HG03066 (cell line): ENCODE data around the gene EHBP1L1.
"Not testable (repeated sequence)": the region's sequence is repeated elsewhere in the genome, so short reads cannot be mapped to it uniquely, and the experiment has no call there.

Experiments used
- ATAC-seq: cut with Tn5 transposase; IDR thresholded peaks from one replicate; pipeline ENCODE4 v1.9.1; 2021; ENCODE audit warnings: low read depth; ENCODE audit not compliant: unreplicated experiment

Gene EHBP1L1

DNA sequence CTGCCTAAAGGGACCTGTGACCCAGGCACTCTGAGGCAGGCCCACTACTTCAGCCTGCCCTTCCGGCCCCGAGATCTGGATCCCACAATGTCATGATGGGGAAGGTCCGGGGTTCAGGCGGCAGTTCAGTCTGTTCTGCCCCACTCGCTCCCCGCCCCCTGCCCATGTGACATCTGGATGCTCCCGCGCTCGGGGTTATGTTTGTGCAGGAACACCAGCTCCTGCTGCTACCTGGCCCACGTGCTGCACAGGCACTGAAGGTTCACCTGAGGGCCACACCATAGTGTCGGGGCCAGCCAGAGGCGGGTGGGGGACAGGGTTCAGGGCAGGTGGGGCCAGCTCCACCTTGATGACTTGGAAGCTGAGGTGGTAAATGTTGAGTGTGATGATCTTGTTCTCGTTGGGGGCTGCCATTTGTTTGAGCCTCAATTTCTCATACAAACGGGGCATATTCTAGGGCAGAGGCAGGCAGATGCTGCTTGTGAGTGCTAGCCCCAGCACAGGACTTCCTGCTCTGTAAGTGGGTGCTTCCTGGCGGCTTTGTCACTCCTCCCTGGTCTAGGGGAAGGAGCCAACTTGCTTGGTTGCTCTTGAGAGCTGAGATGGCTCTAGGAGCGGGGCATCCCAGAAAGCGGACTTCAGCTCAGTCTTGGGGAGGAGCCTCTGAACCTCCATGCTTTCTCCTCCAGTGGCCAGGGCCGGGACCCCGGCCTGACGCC is 57.7 kb downstream of the EHBP1L1 start:
- ATAC-seq: no peak

DNA sequence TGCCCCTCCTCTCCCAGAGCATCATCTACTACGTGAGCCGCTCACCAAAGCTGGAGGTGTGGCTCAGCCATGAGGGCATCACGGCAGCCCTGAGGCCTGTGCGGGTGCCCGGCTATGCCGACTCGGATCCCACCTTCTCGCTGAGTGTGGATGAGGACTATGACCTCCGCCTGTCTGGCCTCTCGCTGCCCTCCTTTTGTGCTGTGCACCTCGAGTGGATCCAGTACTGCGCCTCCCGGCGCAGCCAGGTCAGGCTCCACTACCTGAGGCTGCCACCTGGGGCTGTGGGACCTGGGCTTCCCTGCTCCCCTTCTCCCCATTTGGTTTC is 58.2 kb downstream of the EHBP1L1 start:
- no peak for ATAC-seq

- no peak for ATAC-seq
These were observed 58.6 kb downstream of the EHBP1L1 start for GRCh38 chr11:65634440-65634839.

DNA sequence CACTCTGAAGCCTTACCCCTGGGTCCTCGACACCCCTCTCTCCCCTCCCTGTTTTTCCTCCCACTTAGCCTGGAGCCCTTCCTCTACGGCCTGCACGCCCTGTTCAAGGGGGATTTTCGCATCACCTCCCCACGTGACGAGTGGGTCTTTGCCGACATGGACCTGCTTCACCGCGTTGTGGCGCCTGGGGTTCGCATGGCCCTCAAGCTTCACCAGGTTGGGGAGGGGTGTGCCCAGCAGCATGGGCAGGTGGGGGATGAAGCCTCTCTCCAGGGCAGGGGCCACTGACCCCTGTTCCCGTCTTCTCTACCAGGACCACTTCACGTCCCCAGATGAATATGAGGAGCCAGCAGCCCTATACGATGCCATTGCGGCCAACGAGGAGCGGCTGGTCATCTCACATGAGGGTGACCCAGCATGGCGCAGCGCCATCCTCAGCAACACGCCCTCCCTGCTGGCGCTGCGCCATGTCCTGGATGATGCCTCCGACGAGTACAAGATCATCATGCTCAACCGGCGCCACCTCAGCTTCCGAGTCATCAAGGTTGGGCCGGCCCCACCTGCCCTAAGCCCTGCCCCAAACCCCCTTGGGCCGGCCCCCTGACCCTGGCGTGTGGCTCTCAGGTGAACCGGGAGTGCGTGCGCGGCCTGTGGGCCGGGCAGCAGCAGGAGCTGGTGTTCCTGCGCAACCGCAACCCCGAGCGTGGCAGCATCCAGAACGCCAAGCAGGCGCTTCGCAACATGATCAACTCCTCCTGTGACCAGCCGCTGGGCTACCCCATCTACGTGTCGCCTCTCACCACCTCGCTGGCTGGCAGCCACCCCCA is 59.3 kb downstream of the EHBP1L1 start:
- no peak for ATAC-seq

DNA sequence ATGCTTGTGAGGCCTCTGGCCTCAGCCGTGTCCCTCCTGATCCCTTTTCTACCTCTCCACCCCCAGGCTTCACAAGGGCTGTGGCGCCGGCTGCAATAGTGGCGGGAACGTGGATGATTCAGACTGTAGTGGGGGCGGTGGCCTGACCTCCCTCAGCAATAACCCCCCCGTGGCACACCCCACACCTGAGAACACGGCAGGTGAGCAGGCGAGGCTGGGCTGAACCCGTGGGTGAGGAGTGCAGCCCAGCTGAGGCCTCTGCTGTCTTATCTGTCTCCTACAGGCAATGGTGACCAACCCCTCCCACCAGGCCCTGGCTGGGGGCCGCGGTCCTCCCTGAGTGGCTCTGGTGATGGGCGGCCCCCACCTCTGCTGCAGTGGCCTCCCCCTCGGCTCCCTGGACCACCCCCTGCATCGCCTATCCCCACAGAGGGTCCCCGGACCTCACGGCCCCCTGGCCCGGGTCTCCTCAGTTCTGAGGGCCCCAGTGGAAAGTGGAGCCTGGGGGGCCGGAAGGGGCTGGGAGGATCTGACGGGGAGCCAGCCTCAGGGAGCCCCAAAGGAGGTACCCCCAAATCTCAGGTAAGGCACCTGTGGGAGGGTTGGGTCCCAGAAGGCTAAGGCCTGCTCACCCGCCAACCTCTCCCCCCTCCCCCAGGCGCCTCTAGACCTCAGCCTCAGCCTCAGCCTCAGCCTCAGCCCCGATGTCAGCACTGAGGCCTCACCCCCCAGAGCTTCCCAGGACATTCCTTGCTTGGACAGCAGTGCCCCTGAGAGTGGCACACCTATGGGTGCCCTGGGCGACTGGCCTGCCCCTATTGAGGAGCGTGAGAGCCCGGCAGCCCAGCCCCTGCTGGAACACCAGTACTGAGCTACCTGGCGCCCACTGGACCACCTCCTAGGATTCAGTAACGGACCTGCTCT is 60.5 kb downstream of the EHBP1L1 start:
- no peak for ATAC-seq

GRCh38 chr11:65637032-65637557 is 61.2 kb downstream of the EHBP1L1 start:
- ATAC-seq: no peak

- ATAC-seq: peak; percentile 43
These were observed 62.1 kb downstream of the EHBP1L1 start, which contains the start of gene SIPA1 for GRCh38 chr11:65637794-65638419. TSS of gene SIPA1 (plus strand) at chr11:65638101. CDS start at chr11:65640922, 2,821 bp downstream.

GRCh38 chr11:65639228-65639597 is 63.4 kb downstream of the EHBP1L1 start:
- not testable (repeated sequence) for ATAC-seq

GRCh38 chr11:65639623-65640482 is 64.0 kb downstream of the EHBP1L1 start:
- ATAC-seq: no peak

DNA sequence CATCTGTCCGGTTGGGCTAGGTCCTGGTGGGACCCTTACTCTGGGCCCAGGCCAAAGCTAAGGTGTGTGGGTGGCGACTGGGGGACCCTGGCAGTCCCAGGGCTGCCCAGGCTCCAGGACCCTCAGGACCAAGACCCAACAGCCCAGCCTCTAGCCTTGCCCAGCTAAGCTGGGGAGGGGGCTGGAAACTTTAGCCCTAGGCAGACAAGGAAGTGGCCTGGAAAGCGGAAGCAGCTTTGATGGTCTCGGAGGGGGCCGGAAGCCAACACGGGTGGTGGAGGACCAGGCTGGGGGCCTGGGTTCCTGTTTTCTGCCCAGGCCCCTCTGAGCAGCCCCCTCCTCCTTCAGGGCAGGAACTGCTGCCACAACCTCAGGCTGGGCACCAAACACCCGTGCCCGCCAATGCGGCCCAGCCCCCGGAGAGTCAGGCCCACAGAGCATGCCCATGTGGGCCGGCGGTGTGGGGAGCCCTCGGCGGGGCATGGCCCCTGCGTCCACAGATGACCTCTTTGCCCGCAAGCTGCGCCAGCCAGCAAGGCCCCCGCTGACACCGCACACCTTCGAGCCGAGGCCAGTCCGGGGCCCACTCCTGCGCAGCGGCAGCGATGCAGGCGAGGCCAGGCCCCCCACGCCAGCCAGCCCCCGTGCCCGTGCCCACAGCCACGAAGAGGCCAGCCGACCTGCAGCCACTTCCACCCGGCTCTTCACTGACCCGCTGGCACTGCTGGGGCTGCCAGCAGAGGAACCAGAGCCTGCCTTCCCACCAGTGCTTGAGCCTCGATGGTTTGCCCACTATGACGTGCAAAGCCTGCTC is 64.8 kb downstream of the EHBP1L1 start:
- no peak for ATAC-seq

DNA sequence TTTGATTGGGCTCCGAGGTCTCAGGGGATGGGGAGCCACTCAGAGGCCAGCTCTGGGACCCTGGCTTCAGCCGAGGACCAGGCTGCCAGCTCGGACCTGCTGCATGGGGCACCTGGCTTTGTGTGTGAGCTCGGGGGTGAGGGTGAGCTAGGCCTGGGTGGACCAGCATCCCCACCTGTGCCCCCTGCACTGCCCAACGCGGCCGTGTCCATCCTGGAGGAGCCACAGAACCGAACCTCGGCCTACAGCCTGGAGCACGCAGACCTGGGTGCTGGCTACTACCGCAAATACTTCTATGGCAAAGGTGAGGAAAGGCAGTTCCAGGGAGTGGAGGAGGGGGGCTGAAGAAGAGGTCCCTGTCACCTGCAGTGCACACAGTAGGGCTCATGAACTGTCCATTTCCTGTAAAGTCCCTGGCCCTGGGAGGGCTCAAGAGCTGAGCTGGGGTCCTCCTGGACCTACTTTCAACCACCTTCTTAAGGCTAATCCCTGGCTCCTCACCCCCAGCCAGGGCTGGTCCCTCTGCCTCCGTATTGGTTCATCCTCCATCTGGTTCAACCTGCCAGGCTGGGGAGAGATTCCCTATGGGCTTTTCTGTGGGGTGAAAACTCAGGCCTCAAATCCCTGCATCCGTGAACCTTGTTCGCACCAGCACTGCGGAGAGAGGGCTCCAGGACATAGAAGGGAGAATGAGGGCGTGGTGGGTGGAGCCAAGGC is 65.6 kb downstream of the EHBP1L1 start:
- ATAC-seq: no peak
